CD4-positive, alpha-beta T cell treated with Interferon gamma for 1 hour (primary cell): ENCODE measurements around the gene FXN.
"Not testable (repeated sequence)": the region's sequence is repeated elsewhere in the genome, so short reads cannot be mapped to it uniquely, and the experiment has no call there.

Experiments
- DNase-seq: peaks from one replicate; pipeline ENCODE4 v3.0.0-alpha.2; 2020

The FXN gene

DNA sequence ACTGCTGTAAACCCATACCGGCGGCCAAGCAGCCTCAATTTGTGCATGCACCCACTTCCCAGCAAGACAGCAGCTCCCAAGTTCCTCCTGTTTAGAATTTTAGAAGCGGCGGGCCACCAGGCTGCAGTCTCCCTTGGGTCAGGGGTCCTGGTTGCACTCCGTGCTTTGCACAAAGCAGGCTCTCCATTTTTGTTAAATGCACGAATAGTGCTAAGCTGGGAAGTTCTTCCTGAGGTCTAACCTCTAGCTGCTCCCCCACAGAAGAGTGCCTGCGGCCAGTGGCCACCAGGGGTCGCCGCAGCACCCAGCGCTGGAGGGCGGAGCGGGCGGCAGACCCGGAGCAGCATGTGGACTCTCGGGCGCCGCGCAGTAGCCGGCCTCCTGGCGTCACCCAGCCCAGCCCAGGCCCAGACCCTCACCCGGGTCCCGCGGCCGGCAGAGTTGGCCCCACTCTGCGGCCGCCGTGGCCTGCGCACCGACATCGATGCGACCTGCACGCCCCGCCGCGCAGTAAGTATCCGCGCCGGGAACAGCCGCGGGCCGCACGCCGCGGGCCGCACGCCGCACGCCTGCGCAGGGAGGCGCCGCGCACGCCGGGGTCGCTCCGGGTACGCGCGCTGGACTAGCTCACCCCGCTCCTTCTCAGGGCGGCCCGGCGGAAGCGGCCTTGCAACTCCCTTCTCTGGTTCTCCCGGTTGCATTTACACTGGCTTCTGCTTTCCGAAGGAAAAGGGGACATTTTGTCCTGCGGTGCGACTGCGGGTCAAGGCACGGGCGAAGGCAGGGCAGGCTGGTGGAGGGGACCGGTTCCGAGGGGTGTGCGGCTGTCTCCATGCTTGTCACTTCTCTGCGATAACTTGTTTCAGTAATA is at the start of gene FXN:
Gene FXN (plus strand): TSS at position 315 of the 871 bp plus-strand sequence. CDS start 31 bp downstream, at position 346.
- peak; percentile 77 for DNase-seq

- not testable (repeated sequence) for DNase-seq
Observed at GRCh38 chr9:68986949-68987348, 48.6 kb upstream of the FXN start.

DNA sequence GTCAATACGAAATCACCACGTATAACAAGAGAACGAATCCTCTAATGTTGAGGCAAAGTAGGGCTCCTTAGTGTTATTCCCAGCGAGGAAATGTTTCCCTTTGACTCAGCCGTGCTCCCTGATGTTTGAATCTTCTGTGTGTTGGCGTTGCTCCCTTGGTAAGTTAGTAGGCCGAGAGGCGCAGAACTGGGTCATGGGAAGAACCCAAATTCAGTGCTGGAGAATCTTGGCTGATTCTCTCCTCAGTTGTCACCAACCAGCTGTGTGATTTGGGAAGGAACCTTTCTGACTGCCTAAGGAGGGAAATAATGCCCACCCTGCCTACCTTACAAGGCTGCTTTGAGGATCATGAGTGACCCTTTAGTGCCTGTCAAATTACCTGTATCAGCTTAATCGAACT is 44.1 kb upstream of the FXN start:
- no peak for DNase-seq

DNA sequence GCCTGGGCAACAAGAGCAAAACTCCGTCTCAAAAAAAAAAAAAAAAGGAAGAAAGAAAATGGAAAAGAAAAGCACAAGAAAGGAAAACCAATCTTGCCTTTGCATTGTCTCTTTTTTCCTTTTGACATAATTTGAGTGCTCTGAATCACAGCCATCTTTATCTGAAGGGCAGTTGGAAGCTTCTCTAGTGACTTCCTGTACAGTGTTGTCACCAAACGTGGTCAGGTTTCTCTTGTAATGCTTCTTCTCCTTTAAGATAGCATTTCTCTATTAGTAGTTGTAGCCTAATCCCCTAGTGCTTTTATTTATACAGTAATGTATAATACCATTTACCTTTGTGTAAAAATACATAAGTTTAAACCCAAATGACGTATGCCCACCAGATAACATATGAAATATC is 39.8 kb upstream of the FXN start:
- DNase-seq = no peak

- no peak for DNase-seq
Observed at GRCh38 chr9:68996462-68996861, 39.1 kb upstream of the FXN start.

DNA sequence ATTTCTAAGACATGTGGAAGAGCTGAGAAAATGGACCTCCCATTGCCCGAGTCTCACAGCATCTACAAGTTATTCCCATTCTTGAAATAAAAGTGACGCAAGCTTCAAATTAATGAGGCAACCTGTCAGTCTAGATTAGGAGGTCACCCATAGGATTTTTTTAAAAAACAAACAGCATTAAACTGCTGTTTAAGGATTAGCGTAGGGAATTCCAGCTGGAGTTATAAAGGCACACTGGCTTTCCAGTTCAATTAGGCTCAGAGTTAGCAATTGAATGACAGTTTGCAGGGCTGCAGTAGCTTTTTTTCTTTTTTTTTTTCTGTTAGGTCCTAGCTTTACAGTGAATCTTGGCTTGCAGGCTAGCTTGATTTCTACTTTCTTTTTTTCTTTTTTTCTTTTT is 37.9 kb upstream of the FXN start:
- no peak for DNase-seq

- DNase-seq = no peak
Observed at GRCh38 chr9:68998385-68998784, 37.2 kb upstream of the FXN start.

GRCh38 chr9:68998812-68999211 is 36.7 kb upstream of the FXN start:
- DNase-seq = no peak

DNA sequence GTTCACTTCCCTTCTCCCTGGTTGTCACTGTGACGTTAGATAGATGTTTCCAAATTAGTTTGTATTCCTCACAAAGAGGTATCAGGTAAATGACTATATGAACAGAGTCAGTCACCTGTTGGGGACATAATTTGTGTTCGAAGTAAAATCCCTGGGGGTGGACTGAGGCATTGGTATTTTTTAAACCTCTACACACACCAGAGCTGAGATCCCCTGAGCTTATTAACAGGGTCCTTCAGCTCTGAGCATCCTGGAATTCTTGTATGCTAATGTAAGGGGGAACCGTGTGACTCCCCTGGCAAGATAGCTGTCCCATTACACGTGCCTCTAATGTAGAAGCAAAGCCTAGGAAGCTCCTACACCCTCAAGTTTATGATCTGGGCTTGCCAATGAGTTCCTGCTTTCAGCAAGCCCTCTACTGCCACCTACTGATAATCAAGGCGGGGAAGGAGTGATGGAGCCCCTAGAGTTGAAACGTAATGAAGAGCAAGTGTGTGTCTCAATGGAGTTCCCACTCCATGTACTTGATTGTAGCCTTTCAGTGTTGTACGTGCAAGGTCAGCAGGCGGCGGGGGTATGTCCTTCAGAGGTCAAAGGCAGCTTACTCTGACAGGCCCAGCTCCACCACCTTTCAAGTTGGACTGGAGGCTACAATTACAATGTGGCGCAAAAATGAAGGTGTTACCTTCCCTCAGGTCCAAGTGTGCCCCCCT is 36.0 kb upstream of the FXN start:
- DNase-seq = peak; percentile 67

GRCh38 chr9:69001921-69002320 is 33.6 kb upstream of the FXN start:
- DNase-seq = no peak

DNA sequence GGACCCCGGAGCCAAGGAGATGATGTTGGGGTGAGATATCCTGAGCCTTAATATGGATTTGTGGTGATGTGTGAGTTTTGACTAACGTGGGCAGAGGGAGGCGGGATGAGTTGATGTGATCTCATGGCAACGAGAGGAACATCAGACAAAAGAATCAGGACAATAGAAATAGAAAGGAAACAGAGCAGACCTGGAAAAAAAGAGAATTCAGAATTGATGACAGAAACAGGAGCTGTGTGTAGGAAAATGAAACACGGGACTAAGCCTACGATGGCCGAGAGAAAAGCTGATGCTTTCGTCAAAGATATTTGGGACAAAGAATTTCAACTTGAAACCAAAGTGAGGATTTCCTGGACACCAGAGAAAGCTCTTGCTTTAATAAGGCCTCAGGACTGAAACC is 32.5 kb upstream of the FXN start:
- no peak for DNase-seq

DNA sequence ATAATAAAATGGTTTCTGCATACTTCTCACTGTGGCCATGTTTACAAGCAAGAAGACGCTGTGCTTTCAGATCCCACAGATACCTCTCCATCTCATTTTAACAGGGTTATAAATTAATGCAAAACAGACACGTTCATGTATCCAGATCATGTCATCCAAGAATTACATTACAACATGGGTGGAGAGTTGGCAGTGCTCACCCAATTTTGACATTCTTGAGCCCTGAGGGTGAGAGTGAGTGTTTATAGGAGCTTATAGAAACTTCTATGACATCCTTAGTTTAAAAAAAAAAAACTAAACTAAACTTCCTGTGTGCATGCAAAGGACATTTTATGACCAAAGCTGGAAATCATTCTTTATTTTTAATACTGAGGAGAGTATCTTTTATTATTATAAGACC is 30.7 kb upstream of the FXN start:
- DNase-seq = no peak

GRCh38 chr9:69009708-69010107 is 25.8 kb upstream of the FXN start:
- DNase-seq = no peak

- DNase-seq = no peak
Observed at GRCh38 chr9:69012696-69013381, 22.7 kb upstream of the FXN start.

DNA sequence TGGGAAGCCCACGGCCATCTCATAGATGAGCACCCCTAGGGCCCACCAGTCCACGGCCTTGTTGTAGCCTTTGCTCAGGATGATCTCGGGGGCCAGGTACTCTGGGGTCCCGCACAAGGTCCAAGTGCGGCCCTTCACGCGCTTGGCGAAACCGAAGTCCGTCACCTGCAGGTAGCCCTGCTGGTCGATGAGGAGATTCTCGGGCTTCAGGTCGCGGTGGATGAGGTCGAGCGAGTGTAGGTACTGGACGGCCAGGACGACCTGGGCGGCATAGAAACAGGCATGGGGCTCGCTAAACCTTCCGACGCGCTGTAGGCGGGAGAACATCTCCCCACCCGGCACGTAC is 22.2 kb upstream of the FXN start:
- DNase-seq = no peak

DNA sequence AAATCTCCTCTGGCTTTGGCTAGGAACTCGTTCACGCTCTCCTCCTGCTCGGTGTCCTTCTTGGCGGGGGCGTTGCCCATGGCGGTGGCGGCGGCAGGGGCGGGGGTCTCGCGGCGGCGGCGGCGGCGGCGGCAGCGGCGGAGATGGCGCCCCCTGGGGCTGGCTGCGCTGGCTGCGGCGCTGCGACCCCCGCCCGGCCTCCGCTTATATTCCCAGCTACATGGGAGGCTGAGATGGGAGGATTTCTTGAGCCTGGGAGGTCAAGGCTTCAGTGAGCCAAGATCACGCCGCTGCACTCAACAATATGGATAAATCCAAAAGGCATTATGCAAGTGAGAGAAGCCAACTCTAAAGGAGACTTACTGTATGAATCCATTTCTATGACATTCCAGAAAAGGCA is 21.5 kb upstream of the FXN start, which contains the start of gene PRKACG:
Gene PRKACG (minus strand): TSS at position 101 of the 400 bp plus-strand sequence. CDS start 21 bp downstream, at position 80.
- no peak for DNase-seq

- no peak for DNase-seq
Observed at GRCh38 chr9:69016191-69017096, 19.1 kb upstream of the FXN start.

DNA sequence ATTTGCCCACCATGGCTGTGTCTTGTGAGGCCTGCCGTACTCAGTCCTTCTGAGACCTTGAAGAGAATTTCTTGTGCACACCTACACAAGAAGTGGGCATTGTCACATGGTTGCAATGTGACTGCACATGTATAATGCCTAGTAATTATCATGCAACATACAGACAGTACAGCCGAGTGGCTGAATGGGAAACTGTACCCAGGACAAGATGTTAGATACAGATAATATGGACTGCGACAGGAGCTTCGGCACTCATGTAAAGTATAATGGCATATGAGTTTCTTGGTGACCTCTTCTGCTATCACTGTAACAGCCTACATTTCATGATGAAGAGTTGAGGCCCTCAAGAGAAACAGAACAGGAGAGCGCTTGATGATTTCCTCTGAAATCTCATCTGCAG is 16.8 kb upstream of the FXN start:
- no peak for DNase-seq

DNA sequence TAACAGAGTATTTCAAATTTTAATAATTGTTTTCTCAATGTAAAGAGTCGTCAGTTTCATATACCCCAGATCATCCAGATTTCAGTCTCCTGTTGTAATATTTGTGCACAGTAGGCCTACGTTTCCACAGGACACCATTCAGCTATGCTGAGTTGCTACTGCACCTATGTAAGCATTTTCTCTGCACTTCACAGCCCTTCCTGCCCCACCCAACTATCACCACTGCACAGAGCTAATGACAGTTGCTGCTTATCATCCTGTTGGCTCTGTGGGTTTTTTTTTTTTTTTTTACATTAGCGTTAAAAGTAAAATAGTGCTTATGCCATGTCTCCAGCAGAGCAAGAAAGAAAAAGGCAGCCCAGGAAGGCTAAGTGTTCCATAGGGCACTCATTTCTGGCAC is 15.7 kb upstream of the FXN start:
- DNase-seq = peak; percentile 49

GRCh38 chr9:69020301-69021145 is 15.0 kb upstream of the FXN start:
- no peak for DNase-seq

- no peak for DNase-seq
Observed at GRCh38 chr9:69023650-69024049, 11.9 kb upstream of the FXN start.
